ENCODE results near the gene NR1H4. TPM values are rescaled to one million over a fixed set of nuclear protein-coding genes. Genes with fewer than 3 reads are reported as not detected.

NR1H4 gene
- total RNA-seq, 1 experiment from 2014 or later, result not detected

DNA sequence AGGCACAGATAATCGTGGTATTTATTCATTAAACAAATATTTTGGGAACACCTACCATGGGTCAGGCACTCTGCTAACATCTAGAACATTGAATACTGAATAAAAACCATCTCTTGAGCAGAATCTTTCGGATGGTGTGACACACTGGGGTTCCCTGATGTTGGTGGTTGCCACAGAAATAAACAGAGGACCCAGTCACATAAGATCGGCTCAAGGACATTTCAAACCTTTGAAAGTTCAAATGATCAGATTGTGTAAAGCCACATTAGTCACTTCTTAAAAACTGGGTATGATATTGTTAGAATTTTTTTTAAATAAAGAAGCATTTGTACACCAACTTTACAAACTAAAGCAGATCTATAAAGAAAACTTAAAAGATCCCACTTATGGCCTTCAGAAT is 39.0 kb downstream of the NR1H4 start:
- ChIA-PET POLR2A (no interaction called here), CTCF (no interaction called here)
- TF ChIP-seq, protein P1, sequence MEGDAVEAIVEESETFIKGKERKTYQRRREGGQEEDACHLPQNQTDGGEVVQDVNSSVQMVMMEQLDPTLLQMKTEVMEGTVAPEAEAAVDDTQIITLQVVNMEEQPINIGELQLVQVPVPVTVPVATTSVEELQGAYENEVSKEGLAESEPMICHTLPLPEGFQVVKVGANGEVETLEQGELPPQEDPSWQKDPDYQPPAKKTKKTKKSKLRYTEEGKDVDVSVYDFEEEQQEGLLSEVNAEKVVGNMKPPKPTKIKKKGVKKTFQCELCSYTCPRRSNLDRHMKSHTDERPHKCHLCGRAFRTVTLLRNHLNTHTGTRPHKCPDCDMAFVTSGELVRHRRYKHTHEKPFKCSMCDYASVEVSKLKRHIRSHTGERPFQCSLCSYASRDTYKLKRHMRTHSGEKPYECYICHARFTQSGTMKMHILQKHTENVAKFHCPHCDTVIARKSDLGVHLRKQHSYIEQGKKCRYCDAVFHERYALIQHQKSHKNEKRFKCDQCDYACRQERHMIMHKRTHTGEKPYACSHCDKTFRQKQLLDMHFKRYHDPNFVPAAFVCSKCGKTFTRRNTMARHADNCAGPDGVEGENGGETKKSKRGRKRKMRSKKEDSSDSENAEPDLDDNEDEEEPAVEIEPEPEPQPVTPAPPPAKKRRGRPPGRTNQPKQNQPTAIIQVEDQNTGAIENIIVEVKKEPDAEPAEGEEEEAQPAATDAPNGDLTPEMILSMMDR (IDR thresholded peaks at IDR 0.05; ENCODE audit: insufficient read depth in 1 of 2, low read depth in 1 of 2, low read length in 1 of 2, severe bottlenecking in 1 of 2, unreplicated experiment in 1 of 2), result no peak
- no peak for DNase-seq
- no peaks in the 10 kb centered on the region for H3K36me3 ChIP-seq (ENCODE audit: control insufficient read depth, insufficient read depth, low read length)
- H3K4me3 ChIP-seq (ENCODE audit: low read depth, low read length), result no peak overlapping the region
- H3K4me1 ChIP-seq, result no peaks in the 10 kb centered on the region
- H3K27me3 Mint-ChIP-seq (ENCODE audit: insufficient read depth, unreplicated experiment), result peaks cover 3% of the 10 kb centered on the region
- H3K9me3 ChIP-seq, result no peaks in the 10 kb centered on the region
- H3K36me3 Mint-ChIP-seq (ENCODE audit: insufficient read depth, unreplicated experiment), result no peaks in the 10 kb centered on the region
- H3K27ac Mint-ChIP-seq (ENCODE audit: unreplicated experiment), result no peak overlapping the region
- BruUV-seq (replicated peaks), result no TSS peak
- H3K27me3 ChIP-seq (replicated peaks; ENCODE audit: control insufficient read depth, insufficient read depth, low read length), result no peaks in the 10 kb centered on the region
- H3K4me3 Mint-ChIP-seq (ENCODE audit: unreplicated experiment), result no peak overlapping the region
- intact Hi-C loops (cut with micrococcal nuclease; ENCODE audit: unreplicated experiment), result no loop called here
- H3K4me1 Mint-ChIP-seq (ENCODE audit: low read depth, unreplicated experiment), result no peaks in the 10 kb centered on the region
- peaks cover 8% of the 10 kb centered on the region for H3K9me3 Mint-ChIP-seq (ENCODE audit: unreplicated experiment)

DNA sequence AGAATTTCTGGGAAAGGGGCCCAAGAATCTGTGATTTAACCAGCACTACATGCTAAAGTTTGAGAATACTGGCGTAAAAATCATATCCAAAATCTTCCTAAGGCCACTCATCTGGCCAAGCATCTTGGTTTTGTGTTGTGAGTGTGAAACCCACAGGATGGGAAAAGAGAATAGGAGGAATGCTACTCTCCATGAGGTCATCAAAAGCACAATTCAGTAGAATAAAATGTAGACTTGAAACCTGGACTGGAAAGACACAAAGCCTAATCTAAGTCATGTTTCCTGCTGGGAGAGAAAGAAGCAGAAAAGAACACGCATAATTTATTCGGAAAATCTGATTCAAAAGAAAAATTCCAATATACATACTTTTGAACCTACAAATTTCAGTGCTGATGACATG is 42.3 kb downstream of the NR1H4 start:
- Histone ChIP-seq H3K9me3 (no peaks in the 10 kb centered on the region), H3K4me3 (ENCODE audit: low read depth, low read length) (no peak overlapping the region), H3K36me3 (ENCODE audit: control insufficient read depth, insufficient read depth, low read length) (no peaks in the 10 kb centered on the region), H3K4me1 (no peaks in the 10 kb centered on the region), H3K27me3 (replicated peaks; ENCODE audit: control insufficient read depth, insufficient read depth, low read length) (no peaks in the 10 kb centered on the region)
- intact Hi-C loops (cut with micrococcal nuclease; ENCODE audit: unreplicated experiment), result no loop called here
- Mint-ChIP-seq H3K27me3 (ENCODE audit: insufficient read depth, unreplicated experiment) (peaks cover 7% of the 10 kb centered on the region), H3K4me1 (ENCODE audit: low read depth, unreplicated experiment) (no peaks in the 10 kb centered on the region), H3K9me3 (ENCODE audit: unreplicated experiment) (peaks cover 8% of the 10 kb centered on the region), H3K36me3 (ENCODE audit: insufficient read depth, unreplicated experiment) (no peaks in the 10 kb centered on the region), H3K27ac (ENCODE audit: unreplicated experiment) (no peak overlapping the region), H3K4me3 (ENCODE audit: unreplicated experiment) (no peak overlapping the region)
- no peak for DNase-seq
- TF ChIP-seq, protein P1 (IDR thresholded peaks at IDR 0.05; ENCODE audit: insufficient read depth in 1 of 2, low read depth in 1 of 2, low read length in 1 of 2, severe bottlenecking in 1 of 2, unreplicated experiment in 1 of 2), result no peak
- ChIA-PET CTCF (no interaction called here), POLR2A (no interaction called here)
- no TSS peak for BruUV-seq (replicated peaks)

DNA sequence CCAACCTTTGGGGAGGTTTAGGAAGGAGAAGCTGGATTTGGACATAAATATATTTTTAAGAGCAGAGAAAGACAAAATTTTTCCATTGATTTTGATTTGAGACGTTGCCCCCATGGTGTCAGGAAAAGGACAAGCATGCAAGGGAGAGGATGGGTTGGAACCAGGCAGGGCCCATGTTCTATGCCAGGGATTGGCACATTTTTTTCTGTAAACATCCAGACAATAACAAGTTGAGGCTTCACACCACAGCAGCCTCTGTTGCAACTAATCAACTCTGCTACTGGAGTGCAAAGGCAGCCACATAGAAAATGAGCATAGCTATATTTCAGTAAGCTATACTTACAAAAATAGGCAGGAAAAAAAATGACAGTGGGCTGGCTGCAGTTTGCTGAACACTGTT is 44.7 kb downstream of the NR1H4 start:
- no peak overlapping the region for H3K4me3 ChIP-seq (ENCODE audit: low read depth, low read length)
- no peak for DNase-seq
- no peaks in the 10 kb centered on the region for H3K9me3 ChIP-seq
- ChIA-PET CTCF (no interaction called here), POLR2A (no interaction called here)
- H3K36me3 Mint-ChIP-seq (ENCODE audit: insufficient read depth, unreplicated experiment), result no peaks in the 10 kb centered on the region
- intact Hi-C loops (cut with micrococcal nuclease; ENCODE audit: unreplicated experiment), result no loop called here
- no peaks in the 10 kb centered on the region for H3K27me3 ChIP-seq (replicated peaks; ENCODE audit: control insufficient read depth, insufficient read depth, low read length)
- no peak overlapping the region for H3K4me3 Mint-ChIP-seq (ENCODE audit: unreplicated experiment)
- no peaks in the 10 kb centered on the region for H3K4me1 ChIP-seq
- H3K4me1 Mint-ChIP-seq (ENCODE audit: low read depth, unreplicated experiment), result no peaks in the 10 kb centered on the region
- no peak overlapping the region for H3K27ac Mint-ChIP-seq (ENCODE audit: unreplicated experiment)
- no peaks in the 10 kb centered on the region for H3K36me3 ChIP-seq (ENCODE audit: control insufficient read depth, insufficient read depth, low read length)
- peaks cover 11% of the 10 kb centered on the region for H3K27me3 Mint-ChIP-seq (ENCODE audit: insufficient read depth, unreplicated experiment)
- TF ChIP-seq, protein P1 (IDR thresholded peaks at IDR 0.05; ENCODE audit: insufficient read depth in 1 of 2, low read depth in 1 of 2, low read length in 1 of 2, severe bottlenecking in 1 of 2, unreplicated experiment in 1 of 2), result no peak
- peaks cover 8% of the 10 kb centered on the region for H3K9me3 Mint-ChIP-seq (ENCODE audit: unreplicated experiment)
- no TSS peak for BruUV-seq (replicated peaks)

All from Caco-2 (cell line).